ENCODE measurements around the gene NANOS2.

GRCh38 chr19:45863840-45864628 lies 50.5 kb downstream of the NANOS2 start, which contains the start of gene FOXA3:
- TF ChIP-seq CTCF (IDR thresholded peaks at IDR 0.05) = peak; percentile 12 to 59
- TF ChIP-seq POLR2A (IDR thresholded peaks at IDR 0.05) = no peak
- TF ChIP-seq POLR2AphosphoS5 (IDR thresholded peaks at IDR 0.05) = no peak
- no peak for TF ChIP-seq EP300 (IDR thresholded peaks at IDR 0.05)

Measured in suprapubic skin (tissue), 4 donors.